DMS53 treated with DMSO at 0.1 percent for 48 hours (cell line): Measurements from ENCODE around the gene RNF103.
"Not testable (repeated sequence)": the region's sequence is repeated elsewhere in the genome, so short reads cannot be mapped to it uniquely, and the experiment has no call there.

Experiments used
- DNase-seq: peaks from one replicate; lab custom pipeline; 2025; ENCODE audit not compliant: unreplicated experiment; lab: John Stamatoyannopoulos, UW

RNF103 gene

GRCh38 chr2:86623494-86624266 lies at the start of gene RNF103:
Gene RNF103, minus strand, starts transcription at chr2:86623865. Its CDS starts 979 bp downstream, at chr2:86622886.
- DNase-seq = peak; percentile 93

- no peak for DNase-seq
Observed at GRCh38 chr2:86673011-86673410, 49.3 kb upstream of the RNF103 start.

- no peak for DNase-seq
Observed at GRCh38 chr2:86672027-86672545, 48.4 kb upstream of the RNF103 start.

- DNase-seq = peak; percentile 37
Observed at GRCh38 chr2:86671337-86671981, 47.8 kb upstream of the RNF103 start.

- not testable (repeated sequence) for DNase-seq
Observed at GRCh38 chr2:86669323-86669722, 45.7 kb upstream of the RNF103 start.

GRCh38 chr2:86661333-86661732 lies 37.7 kb upstream of the RNF103 start:
- DNase-seq = no peak

- DNase-seq = no peak
Observed at GRCh38 chr2:86650188-86650587, 26.5 kb upstream of the RNF103 start.

GRCh38 chr2:86649119-86649947 lies 25.7 kb upstream of the RNF103 start:
- no peak for DNase-seq

GRCh38 chr2:86648681-86649080 lies 25.0 kb upstream of the RNF103 start:
- DNase-seq = no peak

GRCh38 chr2:86646865-86647264 lies 23.2 kb upstream of the RNF103 start:
- DNase-seq = no peak

GRCh38 chr2:86646329-86646728 lies 22.7 kb upstream of the RNF103 start:
- DNase-seq = no peak

- no peak for DNase-seq
Observed at GRCh38 chr2:86645752-86646151, 22.1 kb upstream of the RNF103 start.

GRCh38 chr2:86638712-86639111 lies 15.0 kb upstream of the RNF103 start:
- no peak for DNase-seq

GRCh38 chr2:86636842-86637241 lies 13.2 kb upstream of the RNF103 start:
- DNase-seq = no peak

GRCh38 chr2:86634352-86634751 lies 10.7 kb upstream of the RNF103 start:
- DNase-seq = no peak

- DNase-seq = no peak
Observed at GRCh38 chr2:86633155-86633651, 9.5 kb upstream of the RNF103 start.

- DNase-seq = peak; percentile 38
Observed at GRCh38 chr2:86632672-86633071, 9.0 kb upstream of the RNF103 start.

- no peak for DNase-seq
Observed at GRCh38 chr2:86631846-86632485, 8.3 kb upstream of the RNF103 start.

GRCh38 chr2:86628091-86628522 lies 4.4 kb upstream of the RNF103 start:
- peak; percentile 58 for DNase-seq

GRCh38 chr2:86627550-86627949 lies 3.9 kb upstream of the RNF103 start:
- no peak for DNase-seq

- DNase-seq = no peak
Observed at GRCh38 chr2:86625096-86625495, 1.4 kb upstream of the RNF103 start.
